Ovary (tissue), 1 donor: ENCODE data around the gene FMNL2.

Source experiments
- EP300 ChIP-seq: sonication (generic); formaldehyde crosslinking; IDR thresholded peaks from one replicate; pipeline ENCODE4 v1.6.1; 2017; ENCODE audit warnings: antibody characterized with exemption
- POLR2A ChIP-seq: fragments of 450-650 bp; IDR thresholded peaks from one replicate; pipeline ENCODE4 v1.6.1; 2017; ENCODE audit warnings: antibody characterized with exemption, mild to moderate bottlenecking, moderate library complexity

DNA sequence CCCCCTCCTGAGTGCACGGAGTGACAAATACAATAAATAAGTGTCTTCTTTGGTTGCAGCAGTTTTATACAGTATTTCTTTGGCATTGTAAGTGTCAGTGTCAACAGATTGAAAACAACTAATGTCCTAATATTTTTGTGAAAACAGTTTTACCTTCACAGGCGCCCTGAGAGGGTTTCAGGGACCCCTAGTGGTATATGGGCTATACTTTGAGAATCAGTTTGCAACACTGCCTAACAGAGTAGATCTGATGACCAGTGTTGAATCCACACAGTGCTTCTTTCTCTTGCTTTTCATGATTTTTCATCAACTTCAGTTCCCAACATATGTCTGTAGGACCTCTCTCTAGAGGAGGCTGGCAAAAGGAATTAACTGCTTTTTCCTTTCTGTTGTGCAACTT is 220.1 kb downstream of the FMNL2 start:
- TF ChIP-seq POLR2A (no peak), EP300 (no peak)
